ENCODE measurements around the gene BCL11A.

DNA sequence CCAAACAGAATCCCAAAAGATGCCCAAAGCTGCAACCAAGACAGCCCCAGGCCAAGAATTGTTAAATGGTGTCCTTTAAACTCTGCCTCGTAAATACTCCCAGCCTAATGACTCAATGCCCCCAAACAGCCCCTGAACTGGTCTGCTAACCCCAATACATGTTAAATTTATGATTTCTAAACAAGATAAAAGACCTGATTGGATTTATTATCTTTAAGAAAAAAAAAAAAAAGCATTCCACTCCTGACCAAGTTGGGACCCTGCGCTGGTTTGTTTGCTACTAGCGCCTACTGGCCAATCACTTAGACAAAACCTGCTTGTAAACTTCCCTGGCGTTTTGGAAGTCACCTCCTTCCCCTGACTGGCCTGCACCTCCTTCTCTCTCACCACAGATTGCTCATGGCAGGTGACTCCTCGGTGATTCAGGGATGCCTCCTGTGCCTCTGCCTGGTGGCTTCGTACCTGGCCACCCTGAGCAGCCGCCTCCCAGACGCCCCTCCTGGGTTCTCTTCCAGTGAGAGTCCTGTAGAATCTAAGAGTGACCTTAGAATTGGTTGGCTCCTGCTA lies 121.3 kb downstream of the BCL11A start:
- TF ChIP-seq POLR2A (IDR thresholded peaks at IDR 0.05; ENCODE audit: low read length) (no peak), GATA1 (IDR thresholded peaks at IDR 0.05; ENCODE audit: low read depth, low read length) (no peak)

Measured in erythroblast (primary cell).